GM19351 (cell line): Measurements from ENCODE around the gene APCDD1L.
"Not testable (repeated sequence)": the region's sequence is repeated elsewhere in the genome, so short reads cannot be mapped to it uniquely, and the experiment has no call there.

ENCODE experiments used
- ATAC-seq: cut with Tn5 transposase; IDR thresholded peaks from one replicate; pipeline ENCODE4 v1.9.1; 2021; ENCODE audit warnings: mild to moderate bottlenecking, moderate library complexity; ENCODE audit not compliant: unreplicated experiment

APCDD1L gene

GRCh38 chr20:58418949-58419748, 96.0 kb downstream of the APCDD1L start:
- ATAC-seq, result no peak

GRCh38 chr20:58417438-58417837, 97.8 kb downstream of the APCDD1L start:
- no peak for ATAC-seq

- no peak for ATAC-seq
Measured at GRCh38 chr20:58416835-58417234, 98.4 kb downstream of the APCDD1L start.

GRCh38 chr20:58416057-58416456, 99.1 kb downstream of the APCDD1L start:
- ATAC-seq, result no peak

GRCh38 chr20:58414786-58415185, 100.4 kb downstream of the APCDD1L start:
- ATAC-seq, result not testable (repeated sequence)

GRCh38 chr20:58414216-58414615, 101.0 kb downstream of the APCDD1L start:
- not testable (repeated sequence) for ATAC-seq
